WTC11 (cell line): ENCODE measurements around the gene BUD23. TPM values are rescaled to one million over a fixed set of nuclear protein-coding genes. Genes with fewer than 3 reads are reported as not detected.

Experiments
- ATAC-seq: fragments of 200-7000 bp; cut with Tn5 transposase; 2 replicates; pipeline ENCODE4 v1.10.0; 2021; ENCODE audit warnings: mild to moderate bottlenecking, moderate library complexity
- CTCF ChIA-PET: fragments of 300-600 bp; sonication (Branson Sonifier 250); formaldehyde crosslinking; loops from one replicate; lab custom pipeline; 2021; ENCODE audit warnings: antibody characterized with exemption; lab: Charles Lee
- POLR2A ChIA-PET: fragments of 350-600 bp; sonication (Branson Sonifier 250); formaldehyde crosslinking; loops from one replicate; lab custom pipeline; 2021; ENCODE audit warnings: antibody characterized with exemption; lab: Charles Lee
- DNase-seq: peaks from one replicate; pipeline ENCODE4 v3.0.0; 2021; ENCODE audit warnings: low spot score
- H3K27ac Mint-ChIP-seq: 2 replicates; pipeline ENCODE4 v1.8.0; 2021; ENCODE audit warnings: mixed read lengths
- H3K27me3 Mint-ChIP-seq: 2 replicates; pipeline ENCODE4 v1.8.0; 2021; ENCODE audit warnings: low read depth, mild to moderate bottlenecking, moderate library complexity, mixed read lengths
- H3K36me3 Mint-ChIP-seq: 2 replicates; pipeline ENCODE4 v1.8.0; 2021; ENCODE audit warnings: mixed read lengths
- H3K4me1 Mint-ChIP-seq: 2 replicates; pipeline ENCODE4 v1.8.0; 2022; ENCODE audit warnings: mixed read lengths
- H3K4me3 Mint-ChIP-seq: 2 replicates; pipeline ENCODE4 v1.8.0; 2021; ENCODE audit warnings: mild to moderate bottlenecking, moderate library complexity, mixed read lengths
- H3K9me3 Mint-ChIP-seq: 2 replicates; pipeline ENCODE4 v1.8.0; 2021; ENCODE audit warnings: mixed read lengths
- ARID4B ChIP-seq: sonication (generic); formaldehyde crosslinking; IDR thresholded peaks from 2 replicates; pipeline ENCODE4 v1.8.0; 2023; ENCODE audit warnings: missing genetic modification reagents, mild to moderate bottlenecking, borderline replicate concordance
- ETV6 ChIP-seq: sonication (generic); formaldehyde crosslinking; IDR thresholded peaks from 2 replicates; pipeline ENCODE4 v1.8.1; 2022; ENCODE audit warnings: mild to moderate bottlenecking, missing genetic modification reagents
- MYBL2 ChIP-seq: sonication (generic); formaldehyde crosslinking; IDR thresholded peaks from 2 replicates; pipeline ENCODE4 v1.8.1; 2023; ENCODE audit warnings: mild to moderate bottlenecking, moderate library complexity, missing genetic modification reagents
- SMAD3 ChIP-seq: sonication (generic); formaldehyde crosslinking; IDR thresholded peaks from 2 replicates; pipeline ENCODE4 v1.8.0; 2022; ENCODE audit warnings: missing genetic modification reagents, mild to moderate bottlenecking, borderline replicate concordance
- SP1 ChIP-seq: sonication (generic); formaldehyde crosslinking; conservative IDR thresholded peaks from 2 replicates; pipeline ENCODE4 v1.8.1; 2022; ENCODE audit warnings: missing genetic modification reagents
- TEAD1 ChIP-seq: sonication (generic); formaldehyde crosslinking; IDR thresholded peaks from 2 replicates; pipeline ENCODE4 v1.8.0; 2022; ENCODE audit warnings: mild to moderate bottlenecking, missing genetic modification reagents
- ZBTB43 ChIP-seq: sonication (generic); formaldehyde crosslinking; IDR thresholded peaks from 2 replicates; pipeline ENCODE4 v1.8.1; 2023; ENCODE audit warnings: mild to moderate bottlenecking, missing genetic modification reagents
- ZNF423 ChIP-seq: fragments of 250-450 bp; sonication (Bioruptor Pico); IDR thresholded peaks from 2 replicates; pipeline ENCODE4 v2.1.2; 2022; ENCODE audit warnings: mild to moderate bottlenecking, moderate library complexity
- ZNF512 ChIP-seq: sonication (generic); formaldehyde crosslinking; IDR thresholded peaks from 2 replicates; pipeline ENCODE4 v1.8.1; 2022; ENCODE audit warnings: missing genetic modification reagents, borderline replicate concordance
- total RNA-seq: library from RNA; stranded (reverse); gene quantifications from 3 replicates; pipeline ENCODE4 v1.2.3, GENCODE V29; 2021
- TF ChIP-seq, protein P1 (sequence below): sonication (generic); formaldehyde crosslinking; conservative IDR thresholded peaks from 2 replicates; pipeline ENCODE4 v1.8.1; 2023; ENCODE audit warnings: mild to moderate bottlenecking, low read depth, missing genetic modification reagents, moderate library complexity
- TF ChIP-seq, protein P2 (sequence below): fragments of 250-450 bp; sonication (Bioruptor Pico); IDR thresholded peaks from 2 replicates; pipeline ENCODE4 v1.9.0; 2021; ENCODE audit warnings: mild to moderate bottlenecking, borderline replicate concordance
- TF ChIP-seq, protein P3 (sequence below): sonication (generic); formaldehyde crosslinking; IDR thresholded peaks from 2 replicates; pipeline ENCODE4 v1.8.1; 2022; ENCODE audit warnings: mild to moderate bottlenecking, moderate library complexity, missing genetic modification reagents

Gene BUD23
- total RNA-seq, 1 experiment from 2014 or later, result 91.9 TPM

DNA sequence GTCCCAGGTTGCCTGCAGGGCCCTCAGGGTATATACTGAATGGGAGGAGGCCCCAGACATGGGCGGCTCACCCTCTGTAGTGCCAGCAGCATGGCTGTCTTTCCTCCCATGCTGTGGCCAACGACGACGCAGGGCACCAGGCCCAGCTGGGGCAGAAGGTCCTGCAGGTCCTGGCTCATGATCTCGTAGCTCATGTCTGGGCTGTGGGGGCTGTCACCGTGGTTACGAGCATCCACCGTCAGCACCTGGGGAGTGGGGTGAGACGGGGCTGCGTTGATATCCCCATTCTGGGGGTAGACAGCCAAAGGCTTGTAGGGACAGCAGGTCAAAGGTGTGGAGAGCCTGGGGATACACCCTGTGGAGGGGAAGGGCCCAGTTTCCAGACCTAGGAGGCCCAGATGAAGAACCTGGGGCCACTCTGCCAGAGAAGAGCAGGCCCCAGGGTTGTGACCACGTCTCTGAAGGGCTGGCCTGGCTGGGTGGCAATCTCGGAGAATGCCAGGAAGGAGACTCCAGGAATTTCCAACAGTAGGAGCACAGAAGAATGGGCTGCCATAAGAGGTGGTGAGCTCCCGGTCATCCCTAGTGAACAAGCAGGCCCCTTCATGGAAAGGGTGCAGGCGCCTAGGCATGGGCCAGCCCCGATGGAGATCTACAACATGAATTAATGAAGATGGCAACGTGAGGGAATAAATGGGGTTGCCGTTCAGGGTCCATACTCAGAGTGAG lies 54.3 kb downstream of the BUD23 start (continued):
- TF ChIP-seq ARID4B (CRISPR knock-in tag), result no peak

DNA sequence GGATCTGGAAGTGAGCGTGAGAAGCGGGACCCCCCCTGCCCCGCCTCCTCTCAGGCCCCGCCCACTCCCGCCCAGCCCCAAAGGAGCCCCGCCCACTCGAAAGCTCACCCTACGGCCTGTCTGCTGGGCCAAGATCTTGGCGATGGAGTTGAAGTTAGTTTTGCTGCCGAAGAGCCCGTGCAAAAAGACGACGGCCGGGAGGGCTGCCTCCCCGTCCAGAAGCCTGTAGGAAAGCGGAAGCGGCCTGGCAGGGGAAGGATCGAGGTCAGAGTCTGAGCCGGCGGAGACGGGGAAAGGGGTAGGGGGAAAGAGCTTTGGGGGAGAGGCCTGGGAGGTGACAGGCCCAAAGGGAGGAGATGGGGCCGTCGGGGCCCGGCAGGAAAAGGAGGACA lies 54.8 kb downstream of the BUD23 start:
- ATAC-seq, result peak; percentile 2
- POLR2A ChIA-PET, result interaction anchor here (0.5 to 7.5 kb wide), 16 partner anchors 13 to 217 kb away, joined by 3 to 91 read pairs (median 4); partner anchors contain the start of genes BAZ1B, CLDN3, CLDN4 and METTL27
- H3K27ac Mint-ChIP-seq, result peak overlapping the region; percentile 98
- H3K27me3 Mint-ChIP-seq, result peaks cover 22% of the 10 kb centered on the region
- peaks cover 11% of the 10 kb centered on the region for H3K36me3 Mint-ChIP-seq
- TF ChIP-seq TEAD1 (CRISPR knock-in tag) (0 out of 2 replicates have a peak, but pooled peaks have one; percentile 20), ZNF512 (CRISPR knock-in tag) (no peak)
- TF ChIP-seq, protein P1, sequence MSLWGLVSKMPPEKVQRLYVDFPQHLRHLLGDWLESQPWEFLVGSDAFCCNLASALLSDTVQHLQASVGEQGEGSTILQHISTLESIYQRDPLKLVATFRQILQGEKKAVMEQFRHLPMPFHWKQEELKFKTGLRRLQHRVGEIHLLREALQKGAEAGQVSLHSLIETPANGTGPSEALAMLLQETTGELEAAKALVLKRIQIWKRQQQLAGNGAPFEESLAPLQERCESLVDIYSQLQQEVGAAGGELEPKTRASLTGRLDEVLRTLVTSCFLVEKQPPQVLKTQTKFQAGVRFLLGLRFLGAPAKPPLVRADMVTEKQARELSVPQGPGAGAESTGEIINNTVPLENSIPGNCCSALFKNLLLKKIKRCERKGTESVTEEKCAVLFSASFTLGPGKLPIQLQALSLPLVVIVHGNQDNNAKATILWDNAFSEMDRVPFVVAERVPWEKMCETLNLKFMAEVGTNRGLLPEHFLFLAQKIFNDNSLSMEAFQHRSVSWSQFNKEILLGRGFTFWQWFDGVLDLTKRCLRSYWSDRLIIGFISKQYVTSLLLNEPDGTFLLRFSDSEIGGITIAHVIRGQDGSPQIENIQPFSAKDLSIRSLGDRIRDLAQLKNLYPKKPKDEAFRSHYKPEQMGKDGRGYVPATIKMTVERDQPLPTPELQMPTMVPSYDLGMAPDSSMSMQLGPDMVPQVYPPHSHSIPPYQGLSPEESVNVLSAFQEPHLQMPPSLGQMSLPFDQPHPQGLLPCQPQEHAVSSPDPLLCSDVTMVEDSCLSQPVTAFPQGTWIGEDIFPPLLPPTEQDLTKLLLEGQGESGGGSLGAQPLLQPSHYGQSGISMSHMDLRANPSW (CRISPR knock-in tag), result no peak
- TF ChIP-seq, all 79 proteins: peak for 1
- peak; percentile 64 for DNase-seq
- CTCF ChIA-PET, result interaction anchor here (0.6 to 4.5 kb wide), 11 partner anchors 13 to 341 kb away, joined by 3 to 22 read pairs (median 4); partner anchors contain the start of gene CLDN3
- Mint-ChIP-seq H3K4me1 (peaks cover 31% of the 10 kb centered on the region), H3K9me3 (peaks cover 3% of the 10 kb centered on the region), H3K4me3 (peak overlapping the region; percentile 93)

DNA sequence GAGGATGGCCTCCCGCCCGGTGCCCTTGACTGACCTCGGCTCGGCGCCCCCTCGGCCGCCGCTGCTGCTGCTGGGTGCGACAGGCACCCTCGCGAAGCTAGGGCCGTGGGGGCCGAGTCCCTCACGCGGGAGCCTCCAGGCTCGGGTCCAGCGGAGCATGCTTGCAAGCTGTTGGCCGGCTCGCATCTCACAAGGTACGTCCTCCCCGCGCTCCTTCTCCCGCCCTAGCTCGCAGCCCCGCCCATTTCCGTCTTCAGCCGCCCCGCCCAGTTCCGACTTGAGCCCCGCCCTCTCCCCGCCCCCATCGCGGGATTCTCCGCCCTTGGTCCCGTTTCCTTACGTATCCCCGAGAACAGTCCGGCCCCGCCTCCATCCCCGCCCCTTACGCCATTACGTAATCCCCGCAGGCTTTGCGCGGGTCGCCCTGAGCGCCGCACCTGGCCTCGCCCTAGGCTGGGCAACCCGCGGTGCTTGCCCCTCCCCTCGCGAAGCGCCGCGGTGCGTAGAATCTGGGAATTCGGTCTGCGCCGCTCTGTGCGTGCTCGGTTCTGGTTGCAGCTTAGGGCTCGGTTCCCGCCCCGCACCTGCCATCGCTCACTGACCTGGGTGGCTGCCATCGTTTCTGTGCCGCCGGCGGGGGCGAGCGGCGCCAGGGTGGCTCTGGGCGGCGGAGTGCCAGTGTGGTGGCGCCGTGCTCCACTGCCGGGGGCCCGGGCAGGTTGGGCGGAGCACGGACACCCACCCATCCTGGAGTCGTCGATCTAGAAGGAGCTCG lies 55.4 kb downstream of the BUD23 start, which contains the start of gene ABHD11:
Gene ABHD11 (minus strand): TSS at position 191 of the 775 bp plus-strand sequence. CDS start 32 bp downstream, at position 159.
- peaks cover 28% of the 10 kb centered on the region for H3K27me3 Mint-ChIP-seq
- peaks cover 11% of the 10 kb centered on the region for H3K36me3 Mint-ChIP-seq
- ATAC-seq, result peak; percentile 61
- H3K9me3 Mint-ChIP-seq, result peaks cover 3% of the 10 kb centered on the region
- peaks cover 37% of the 10 kb centered on the region for H3K4me1 Mint-ChIP-seq
- ChIA-PET CTCF (interaction anchor here (0.6 to 4.5 kb wide), 13 partner anchors 13 to 342 kb away, joined by 3 to 22 read pairs (median 4); partner anchors contain the start of gene CLDN3), POLR2A (interaction anchor here (0.5 to 7.5 kb wide), 19 partner anchors 13 to 218 kb away, joined by 3 to 91 read pairs (median 4); partner anchors contain the start of genes CLDN3, CLDN4 and METTL27)
- H3K4me3 Mint-ChIP-seq, result peak within 1 kb of the TSS; percentile 93
- H3K27ac Mint-ChIP-seq, result peak within 1 kb of the TSS; percentile 98
- peak; percentile 98 for DNase-seq
- TF ChIP-seq ETV6 (CRISPR knock-in tag) (peak; percentile 83; the same call in 1 of the 2 replicates), ZNF423 (CRISPR knock-in tag) (peak; percentile 54; the same call in 1 of the 2 replicates), SP1 (CRISPR knock-in tag) (peak; percentile 97), SMAD3 (no peak; the same call in 1 of the 2 replicates), ZBTB43 (CRISPR knock-in tag) (0 out of 2 replicates have a peak, but pooled peaks have one; percentile 67), MYBL2 (CRISPR knock-in tag) (no peak)
- TF ChIP-seq, protein P2, sequence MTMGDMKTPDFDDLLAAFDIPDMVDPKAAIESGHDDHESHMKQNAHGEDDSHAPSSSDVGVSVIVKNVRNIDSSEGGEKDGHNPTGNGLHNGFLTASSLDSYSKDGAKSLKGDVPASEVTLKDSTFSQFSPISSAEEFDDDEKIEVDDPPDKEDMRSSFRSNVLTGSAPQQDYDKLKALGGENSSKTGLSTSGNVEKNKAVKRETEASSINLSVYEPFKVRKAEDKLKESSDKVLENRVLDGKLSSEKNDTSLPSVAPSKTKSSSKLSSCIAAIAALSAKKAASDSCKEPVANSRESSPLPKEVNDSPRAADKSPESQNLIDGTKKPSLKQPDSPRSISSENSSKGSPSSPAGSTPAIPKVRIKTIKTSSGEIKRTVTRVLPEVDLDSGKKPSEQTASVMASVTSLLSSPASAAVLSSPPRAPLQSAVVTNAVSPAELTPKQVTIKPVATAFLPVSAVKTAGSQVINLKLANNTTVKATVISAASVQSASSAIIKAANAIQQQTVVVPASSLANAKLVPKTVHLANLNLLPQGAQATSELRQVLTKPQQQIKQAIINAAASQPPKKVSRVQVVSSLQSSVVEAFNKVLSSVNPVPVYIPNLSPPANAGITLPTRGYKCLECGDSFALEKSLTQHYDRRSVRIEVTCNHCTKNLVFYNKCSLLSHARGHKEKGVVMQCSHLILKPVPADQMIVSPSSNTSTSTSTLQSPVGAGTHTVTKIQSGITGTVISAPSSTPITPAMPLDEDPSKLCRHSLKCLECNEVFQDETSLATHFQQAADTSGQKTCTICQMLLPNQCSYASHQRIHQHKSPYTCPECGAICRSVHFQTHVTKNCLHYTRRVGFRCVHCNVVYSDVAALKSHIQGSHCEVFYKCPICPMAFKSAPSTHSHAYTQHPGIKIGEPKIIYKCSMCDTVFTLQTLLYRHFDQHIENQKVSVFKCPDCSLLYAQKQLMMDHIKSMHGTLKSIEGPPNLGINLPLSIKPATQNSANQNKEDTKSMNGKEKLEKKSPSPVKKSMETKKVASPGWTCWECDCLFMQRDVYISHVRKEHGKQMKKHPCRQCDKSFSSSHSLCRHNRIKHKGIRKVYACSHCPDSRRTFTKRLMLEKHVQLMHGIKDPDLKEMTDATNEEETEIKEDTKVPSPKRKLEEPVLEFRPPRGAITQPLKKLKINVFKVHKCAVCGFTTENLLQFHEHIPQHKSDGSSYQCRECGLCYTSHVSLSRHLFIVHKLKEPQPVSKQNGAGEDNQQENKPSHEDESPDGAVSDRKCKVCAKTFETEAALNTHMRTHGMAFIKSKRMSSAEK (CRISPR knock-in tag), result no peak
- TF ChIP-seq, protein P3, sequence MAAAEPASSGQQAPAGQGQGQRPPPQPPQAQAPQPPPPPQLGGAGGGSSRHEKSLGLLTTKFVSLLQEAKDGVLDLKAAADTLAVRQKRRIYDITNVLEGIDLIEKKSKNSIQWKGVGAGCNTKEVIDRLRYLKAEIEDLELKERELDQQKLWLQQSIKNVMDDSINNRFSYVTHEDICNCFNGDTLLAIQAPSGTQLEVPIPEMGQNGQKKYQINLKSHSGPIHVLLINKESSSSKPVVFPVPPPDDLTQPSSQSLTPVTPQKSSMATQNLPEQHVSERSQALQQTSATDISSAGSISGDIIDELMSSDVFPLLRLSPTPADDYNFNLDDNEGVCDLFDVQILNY (CRISPR knock-in tag), result peak; percentile 67; the same call in 1 of the 2 replicates
